Endothelial cell of umbilical vein (primary cell): ENCODE results near the gene EFCAB5.

ENCODE experiments used
- FOS ChIP-seq: IDR thresholded peaks from 2 replicates; pipeline ENCODE4 v1.6.1; 2011; ENCODE audit warnings: mild to moderate bottlenecking, low read length, moderate library complexity, borderline replicate concordance; ENCODE audit not compliant: insufficient read depth
- TF ChIP-seq, protein P1 (sequence below), 2 donors: IDR thresholded peaks; 1 replicate in 1 of 2; 2 replicates in 1 of 2; pipeline ENCODE4 v1.5.1; 2011; ENCODE audit warnings: low read length in 2 of 2, mild to moderate bottlenecking in 2 of 2, moderate library complexity in 2 of 2, control low read depth in 1 of 2, inconsistent platforms in 1 of 2, low read depth in 1 of 2; ENCODE audit not compliant: insufficient read depth in 1 of 2; ENCODE audit errors: extremely low read depth in 1 of 2

DNA sequence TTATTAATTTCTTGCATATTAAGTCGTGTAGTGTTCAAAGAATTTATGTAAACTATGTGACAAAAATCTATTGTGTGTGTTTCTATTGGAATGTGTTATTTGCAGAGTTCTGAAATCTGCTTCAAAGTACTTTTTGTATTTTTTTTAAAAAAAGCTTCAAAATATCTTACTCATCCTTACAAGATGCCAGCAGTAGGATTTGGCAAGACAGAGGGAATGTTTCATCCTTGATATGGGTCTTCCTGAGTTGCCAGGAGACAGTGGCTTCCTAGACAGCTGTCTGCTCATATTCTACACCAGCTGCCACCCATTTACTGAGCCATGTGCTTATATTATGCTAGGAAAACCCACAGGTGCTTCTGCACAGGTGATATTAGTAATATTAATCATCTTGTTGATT, 36.4 kb downstream of the EFCAB5 start:
- no peak for TF ChIP-seq FOS
- TF ChIP-seq, protein P1, sequence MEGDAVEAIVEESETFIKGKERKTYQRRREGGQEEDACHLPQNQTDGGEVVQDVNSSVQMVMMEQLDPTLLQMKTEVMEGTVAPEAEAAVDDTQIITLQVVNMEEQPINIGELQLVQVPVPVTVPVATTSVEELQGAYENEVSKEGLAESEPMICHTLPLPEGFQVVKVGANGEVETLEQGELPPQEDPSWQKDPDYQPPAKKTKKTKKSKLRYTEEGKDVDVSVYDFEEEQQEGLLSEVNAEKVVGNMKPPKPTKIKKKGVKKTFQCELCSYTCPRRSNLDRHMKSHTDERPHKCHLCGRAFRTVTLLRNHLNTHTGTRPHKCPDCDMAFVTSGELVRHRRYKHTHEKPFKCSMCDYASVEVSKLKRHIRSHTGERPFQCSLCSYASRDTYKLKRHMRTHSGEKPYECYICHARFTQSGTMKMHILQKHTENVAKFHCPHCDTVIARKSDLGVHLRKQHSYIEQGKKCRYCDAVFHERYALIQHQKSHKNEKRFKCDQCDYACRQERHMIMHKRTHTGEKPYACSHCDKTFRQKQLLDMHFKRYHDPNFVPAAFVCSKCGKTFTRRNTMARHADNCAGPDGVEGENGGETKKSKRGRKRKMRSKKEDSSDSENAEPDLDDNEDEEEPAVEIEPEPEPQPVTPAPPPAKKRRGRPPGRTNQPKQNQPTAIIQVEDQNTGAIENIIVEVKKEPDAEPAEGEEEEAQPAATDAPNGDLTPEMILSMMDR (IDR thresholded peaks at IDR 0.05; ENCODE audit: extremely low read depth in 1 of 2, insufficient read depth in 1 of 2, low read depth in 1 of 2, low read length in 2 of 2): no peak
